ENCODE results near the gene SLC39A12.

The SLC39A12 gene

GRCh38 chr10:18056583-18056982 lies 104.9 kb downstream of the SLC39A12 start:
- no peak for DNase-seq (ENCODE audit: low read depth in 3 of 3)

- no peak for DNase-seq (ENCODE audit: low read depth in 3 of 3)
These were observed 108.3 kb downstream of the SLC39A12 start for GRCh38 chr10:18059826-18060559.

DNA sequence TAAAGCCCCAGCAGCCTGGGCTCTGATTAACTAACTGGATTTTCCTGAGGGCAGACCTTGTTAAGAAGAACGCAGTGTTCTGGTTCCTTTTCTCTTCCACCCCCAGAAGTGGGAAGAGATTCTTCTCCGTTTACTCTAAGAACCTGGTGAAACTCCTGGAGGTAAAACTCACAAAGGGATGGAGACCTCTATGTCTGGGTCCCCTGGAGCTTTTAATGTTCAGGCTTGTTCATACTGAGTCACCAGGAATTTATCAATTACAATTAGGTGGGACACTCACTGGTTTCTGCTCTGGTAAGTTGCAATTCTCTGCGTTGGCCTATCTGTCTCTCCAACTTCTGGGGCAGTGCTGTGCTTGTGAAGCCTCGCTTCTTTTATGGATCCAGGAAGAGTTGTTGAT lies 115.2 kb downstream of the SLC39A12 start:
- no peak for DNase-seq (ENCODE audit: low read depth in 3 of 3)

DNA sequence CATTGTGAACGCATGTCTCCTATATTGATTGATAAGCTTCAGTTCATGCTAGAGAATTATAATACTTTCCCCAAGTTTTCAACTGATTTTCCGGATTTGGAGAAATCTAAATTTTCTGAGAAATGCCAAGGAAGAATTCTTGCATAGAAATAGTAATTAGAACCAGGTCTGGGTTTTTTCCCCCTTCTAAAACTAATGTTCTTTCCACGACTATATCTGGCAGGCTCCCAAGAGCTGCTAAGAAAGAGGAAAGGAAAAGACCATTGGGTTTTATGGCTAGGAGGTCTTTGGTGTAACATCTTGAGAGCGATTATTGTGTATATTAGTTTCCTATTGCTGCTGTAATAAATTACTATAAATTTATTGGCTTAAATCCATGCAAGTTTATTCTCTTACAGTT lies 116.7 kb downstream of the SLC39A12 start:
- DNase-seq (ENCODE audit: low read depth in 3 of 3): no peak

DNA sequence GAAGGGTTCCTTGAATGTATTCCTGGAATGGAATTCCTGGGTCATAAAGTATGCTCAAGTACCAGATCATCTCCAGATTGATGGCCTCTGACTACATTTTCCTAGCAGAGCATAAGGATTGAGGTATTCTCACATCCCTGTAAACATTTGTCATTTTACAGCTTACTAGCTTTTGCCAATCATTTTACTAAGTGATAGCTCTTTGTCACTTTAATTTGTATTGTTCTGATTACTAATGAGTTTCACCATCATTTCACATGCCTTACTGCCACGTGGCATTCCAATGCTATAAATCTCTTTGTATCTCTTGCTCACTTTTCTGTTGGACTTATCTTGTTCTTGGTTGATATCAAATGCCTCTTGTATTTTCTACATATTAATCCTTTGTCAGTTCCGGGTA lies 119.9 kb downstream of the SLC39A12 start:
- no peak for DNase-seq (ENCODE audit: low read depth in 3 of 3)

DNA sequence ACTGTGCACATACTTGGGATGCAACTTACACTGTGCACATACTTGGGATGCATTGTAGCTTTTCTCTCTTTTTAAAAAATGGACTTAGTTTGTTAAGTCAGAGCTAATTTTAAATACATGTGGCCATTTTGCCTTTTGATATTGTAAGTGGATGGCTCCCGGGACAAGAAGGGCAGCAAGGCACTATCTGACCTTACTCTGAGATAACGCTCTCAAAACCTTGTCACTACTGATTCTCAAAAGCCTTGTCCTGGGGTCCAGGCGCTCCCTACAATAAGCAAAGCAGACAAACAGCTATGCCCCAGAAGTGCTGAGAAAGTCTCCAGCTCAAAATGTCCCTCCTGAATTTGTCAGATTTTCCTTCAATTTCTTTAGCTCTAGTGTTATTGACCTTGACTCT lies 121.6 kb downstream of the SLC39A12 start:
- DNase-seq (ENCODE audit: low read depth in 3 of 3): no peak

- DNase-seq (ENCODE audit: low read depth in 3 of 3): no peak
These were observed 124.2 kb downstream of the SLC39A12 start for GRCh38 chr10:18075881-18076280.

- DNase-seq (ENCODE audit: low read depth in 3 of 3): no peak
These were observed 128.1 kb downstream of the SLC39A12 start for GRCh38 chr10:18079665-18080295.

DNA sequence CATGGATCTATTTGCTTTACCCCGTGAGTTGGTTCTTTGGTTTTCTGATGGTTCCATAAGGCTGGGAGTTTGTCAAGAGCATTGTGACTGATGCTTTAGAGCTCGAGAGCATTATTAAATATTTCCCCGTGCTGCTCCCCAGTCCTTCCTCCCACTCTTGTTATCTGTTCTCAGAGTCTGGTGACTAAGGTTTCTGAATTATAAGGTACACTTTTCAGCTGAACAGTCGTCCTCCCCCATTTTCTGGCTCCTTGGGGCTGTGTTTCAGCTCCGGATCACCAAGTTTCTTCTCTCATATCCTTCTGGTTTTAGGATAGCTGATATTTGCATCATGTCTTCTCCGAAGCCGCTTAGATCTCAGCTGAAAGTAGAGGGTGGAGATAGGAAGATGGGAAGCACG lies 130.7 kb downstream of the SLC39A12 start:
- no peak for DNase-seq (ENCODE audit: low read depth in 3 of 3)

DNA sequence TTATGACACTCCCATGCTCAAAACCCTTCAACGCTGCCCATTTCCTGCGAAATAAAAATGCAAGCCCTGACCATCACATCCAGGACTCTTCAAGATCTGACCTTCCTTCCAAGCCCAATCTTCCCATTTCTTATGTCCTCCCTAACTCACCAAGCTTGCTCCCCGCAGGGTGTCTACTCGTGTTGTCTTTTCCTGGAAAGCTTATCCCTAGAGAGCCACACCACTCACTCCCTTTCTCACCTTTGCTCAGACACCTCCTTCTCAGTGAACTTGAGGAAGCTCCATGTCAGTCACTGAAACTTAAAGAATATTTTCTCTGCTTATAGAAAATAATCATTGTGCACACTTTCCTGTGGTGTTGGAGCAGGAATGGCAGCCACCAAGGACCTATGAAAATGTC lies 134.1 kb downstream of the SLC39A12 start:
- DNase-seq (ENCODE audit: low read depth in 3 of 3): no peak

GRCh38 chr10:18086746-18087145 lies 135.0 kb downstream of the SLC39A12 start:
- DNase-seq (ENCODE audit: low read depth in 3 of 3): no peak

DNA sequence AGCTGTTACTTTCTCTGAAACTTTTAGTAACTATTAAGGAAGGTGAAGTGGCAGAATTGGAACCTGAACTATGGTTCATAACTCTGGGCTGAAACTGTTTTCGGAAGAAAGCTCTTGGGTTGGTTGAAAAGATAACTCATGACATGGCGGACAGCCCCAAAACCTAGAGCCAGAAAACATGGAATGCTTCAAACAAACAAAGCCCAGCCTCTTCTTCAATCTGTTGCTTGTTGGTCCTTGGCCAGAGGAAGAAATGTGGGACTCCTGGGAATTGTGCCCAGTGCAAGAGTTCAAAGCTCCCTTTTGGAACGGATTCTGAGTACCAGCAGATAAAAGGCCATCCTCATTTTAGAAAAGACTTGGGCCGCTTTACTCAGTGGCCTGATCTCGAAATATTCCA lies 135.6 kb downstream of the SLC39A12 start:
- no peak for DNase-seq (ENCODE audit: low read depth in 3 of 3)

All from stimulated activated CD4-positive, alpha-beta T cell treated with anti-CD3 and anti-CD28 coated beads, TNF-alpha, amount 100 ng/mL, for 48 hours (primary cell).